Prostate gland (tissue), 2 donors: ENCODE measurements around the gene ING3. TPM values are rescaled to one million over a fixed set of nuclear protein-coding genes. Genes with fewer than 3 reads are reported as not detected.

Experiments
- DNase-seq: peaks from one replicate; pipeline ENCODE4 v3.0.0-alpha.2; 2019; ENCODE audit warnings: low spot score
- H3K27ac ChIP-seq, 2 donors: fragments of 200-600 bp; sonication (generic); 2 replicates each; pipeline ENCODE4 v1.5.1; 2017 to 2019
- H3K27me3 ChIP-seq: fragments of 200-600 bp; sonication (generic); replicated peaks from 2 replicates; pipeline ENCODE4 v1.5.1; 2019; ENCODE audit not compliant: insufficient read depth
- H3K36me3 ChIP-seq, 2 donors: fragments of 200-600 bp; sonication (generic); 1 replicate in 1 of 2; 2 replicates in 1 of 2; pipeline versions ENCODE4 v1.5.1 to v1.8.1; 2017 to 2019
- H3K4me1 ChIP-seq: fragments of 200-600 bp; sonication (generic); replicated peaks from 2 replicates; pipeline ENCODE4 v1.5.1; 2019
- H3K4me3 ChIP-seq, 2 donors: fragments of 200-600 bp; sonication (generic); 2 replicates each; pipeline ENCODE4 v1.5.1; 2017 to 2019
- H3K9me3 ChIP-seq: fragments of 200-600 bp; sonication (generic); 2 replicates; pipeline ENCODE4 v1.5.1; 2017
- CTCF ChIP-seq, 4 experiments: fragments of 200-600 bp in 2 of 4; fragments of 450-650 bp in 2 of 4; sonication (generic) in 2 of 4; IDR thresholded peaks; 1 replicate in 3 of 4; 2 replicates in 1 of 4; pipeline ENCODE4 v1.5.1; 2016 to 2019; ENCODE audit warnings: antibody characterized with exemption in 4 of 4, mild to moderate bottlenecking in 2 of 4, moderate library complexity in 2 of 4
- POLR2A ChIP-seq: fragments of 450-650 bp; IDR thresholded peaks from one replicate; pipeline ENCODE4 v1.6.1; 2016; ENCODE audit warnings: antibody characterized with exemption, mild to moderate bottlenecking
- POLR2AphosphoS5 ChIP-seq: sonication (generic); formaldehyde crosslinking; IDR thresholded peaks from one replicate; pipeline ENCODE4 v1.6.1; 2017; ENCODE audit warnings: antibody characterized with exemption
- WGBS: methylation state at CpG from one replicate; pipeline ENCODE4 v1.1.5; 2018; 5-methylcytosine and 5-hydroxymethylcytosine counted together
- intact Hi-C: fragments of 100-400 bp; cut with DNase I; formaldehyde crosslinking; loops from one replicate; pipeline ENCODE4 v1.14.2; 2022
- total RNA-seq, 2 donors: library from RNA; depleted of rRNA; stranded (reverse); fragments of >200 nt; gene quantifications; one replicate each; pipeline ENCODE4 v1.1.0, GENCODE V29; 2016

The ING3 gene
- total RNA-seq, 2 donors from 2014 or later = 12.4 to 20.8 TPM

GRCh38 chr7:120926943-120927346 lies 23.6 kb upstream of the ING3 start:
- no peaks in the 10 kb centered on the region for H3K4me1 ChIP-seq
- no peak for DNase-seq
- H3K36me3 ChIP-seq = no peaks in the 10 kb centered on the region
- no peak overlapping the region for H3K4me3 ChIP-seq
- TF ChIP-seq POLR2A (no peak), CTCF (IDR thresholded peaks at IDR 0.05) (no peak), POLR2AphosphoS5 (no peak)
- no peaks in the 10 kb centered on the region for H3K9me3 ChIP-seq
- intact Hi-C loops = no loop called here
- no peak overlapping the region for H3K27ac ChIP-seq
- peaks cover 3% of the 10 kb centered on the region for H3K27me3 ChIP-seq
- 34% methylated on average over 2 of the region's 2 CpGs for WGBS

- Histone ChIP-seq H3K4me1 (no peaks in the 10 kb centered on the region), H3K27ac (no peak overlapping the region), H3K27me3 (peaks cover 3% of the 10 kb centered on the region), H3K4me3 (no peak overlapping the region), H3K9me3 (no peaks in the 10 kb centered on the region), H3K36me3 (no peaks in the 10 kb centered on the region)
- 87% methylated on average over 2 of the region's 2 CpGs for WGBS
- TF ChIP-seq CTCF (IDR thresholded peaks at IDR 0.05) (no peak), POLR2AphosphoS5 (no peak), POLR2A (no peak)
- DNase-seq = no peak
- intact Hi-C loops = no loop called here
Measured at GRCh38 chr7:120927454-120928103, 23.0 kb upstream of the ING3 start.

GRCh38 chr7:120931243-120931642 lies 19.3 kb upstream of the ING3 start:
- WGBS = 50% methylated on average over 1 of the region's 1 CpG
- intact Hi-C loops = no loop called here
- no peak for DNase-seq

GRCh38 chr7:120933475-120933874 lies 17.1 kb upstream of the ING3 start:
- no peaks in the 10 kb centered on the region for H3K9me3 ChIP-seq
- no peak for TF ChIP-seq CTCF (IDR thresholded peaks at IDR 0.05)
- no peak for TF ChIP-seq POLR2AphosphoS5
- TF ChIP-seq POLR2A = no peak
- WGBS = 33% methylated on average over 1 of the region's 1 CpG
- no peaks in the 10 kb centered on the region for H3K36me3 ChIP-seq
- no peaks in the 10 kb centered on the region for H3K27me3 ChIP-seq
- H3K4me1 ChIP-seq = no peaks in the 10 kb centered on the region
- intact Hi-C loops = no loop called here
- no peak overlapping the region for H3K27ac ChIP-seq
- H3K4me3 ChIP-seq = no peak overlapping the region
- no peak for DNase-seq

More at GRCh38 chr7:120931243-120931642, 19.3 kb upstream of the ING3 start:
- Histone ChIP-seq H3K27me3 (peaks cover 3% of the 10 kb centered on the region), H3K4me3 (no peak overlapping the region), H3K36me3 (no peaks in the 10 kb centered on the region), H3K9me3 (no peaks in the 10 kb centered on the region), H3K4me1 (no peaks in the 10 kb centered on the region), H3K27ac (no peak overlapping the region)
- TF ChIP-seq CTCF (IDR thresholded peaks at IDR 0.05) = no peak
- TF ChIP-seq POLR2A = no peak
- no peak for TF ChIP-seq POLR2AphosphoS5

- no peak for DNase-seq
- Histone ChIP-seq H3K27ac (no peak overlapping the region), H3K4me1 (no peaks in the 10 kb centered on the region), H3K9me3 (no peaks in the 10 kb centered on the region), H3K36me3 (no peaks in the 10 kb centered on the region), H3K4me3 (no peak overlapping the region), H3K27me3 (no peaks in the 10 kb centered on the region)
- no peak for TF ChIP-seq POLR2A
- TF ChIP-seq CTCF (IDR thresholded peaks at IDR 0.05) = no peak
- no peak for TF ChIP-seq POLR2AphosphoS5
- intact Hi-C loops = no loop called here
- 97% methylated on average over 3 of the region's 3 CpGs for WGBS
Measured at GRCh38 chr7:120939345-120939744, 11.2 kb upstream of the ING3 start.
